HG03571 (cell line): Measurements from ENCODE around the gene YAF2.

Experiments used
- ATAC-seq: cut with Tn5 transposase; IDR thresholded peaks from one replicate; pipeline ENCODE4 v1.9.1; 2021; ENCODE audit not compliant: unreplicated experiment

Gene YAF2, protein sequence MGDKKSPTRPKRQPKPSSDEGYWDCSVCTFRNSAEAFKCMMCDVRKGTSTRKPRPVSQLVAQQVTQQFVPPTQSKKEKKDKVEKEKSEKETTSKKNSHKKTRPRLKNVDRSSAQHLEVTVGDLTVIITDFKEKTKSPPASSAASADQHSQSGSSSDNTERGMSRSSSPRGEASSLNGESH

DNA sequence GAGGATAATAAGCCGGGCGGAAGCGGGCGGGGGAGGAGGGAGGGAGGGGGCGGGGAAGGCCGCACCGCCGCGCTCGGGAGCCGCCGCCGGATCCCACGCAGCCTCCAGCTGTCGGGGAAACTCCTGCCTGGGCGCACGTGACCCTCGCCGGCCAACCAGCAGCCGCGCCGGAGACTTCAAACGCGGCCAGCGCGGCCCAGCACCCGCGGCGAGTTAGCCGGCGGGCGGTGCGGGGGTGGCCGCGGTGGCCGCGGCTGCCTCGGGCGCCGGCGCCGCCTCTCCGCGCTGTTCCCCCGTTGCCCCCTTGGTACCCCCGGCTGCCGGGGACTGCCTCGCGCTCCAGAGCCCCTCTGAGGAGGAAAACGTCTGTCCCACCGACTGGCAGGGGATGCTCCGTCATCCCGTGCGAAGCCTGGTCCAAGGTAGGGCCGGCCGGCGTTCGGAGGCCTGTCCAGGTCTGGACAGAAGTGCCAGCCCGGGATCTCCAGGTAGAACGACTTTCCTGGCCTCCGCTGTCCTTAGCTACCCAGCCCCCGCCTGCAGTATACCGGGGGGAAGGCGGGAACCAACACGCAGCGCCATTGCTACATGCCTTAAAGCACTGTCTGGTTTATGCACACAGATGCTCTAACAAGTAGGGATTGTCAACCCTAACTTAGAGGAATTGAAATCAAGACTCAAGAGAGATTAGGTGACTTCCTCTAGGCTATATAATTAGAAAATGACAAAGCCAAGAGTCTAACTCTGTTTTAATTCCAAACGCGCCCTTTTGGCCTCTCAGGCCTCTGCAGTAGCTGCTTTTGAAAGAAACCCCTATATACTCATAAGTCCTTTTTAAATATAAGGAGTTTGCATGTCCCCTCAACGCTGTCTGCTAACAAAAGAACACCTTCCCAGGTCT, at the start of gene YAF2:
TSS of gene YAF2 (minus strand) at position 9 of the 901 bp plus-strand sequence. CDS start 68 bp downstream, outside the sequence.
- peak; percentile 79 for ATAC-seq

DNA sequence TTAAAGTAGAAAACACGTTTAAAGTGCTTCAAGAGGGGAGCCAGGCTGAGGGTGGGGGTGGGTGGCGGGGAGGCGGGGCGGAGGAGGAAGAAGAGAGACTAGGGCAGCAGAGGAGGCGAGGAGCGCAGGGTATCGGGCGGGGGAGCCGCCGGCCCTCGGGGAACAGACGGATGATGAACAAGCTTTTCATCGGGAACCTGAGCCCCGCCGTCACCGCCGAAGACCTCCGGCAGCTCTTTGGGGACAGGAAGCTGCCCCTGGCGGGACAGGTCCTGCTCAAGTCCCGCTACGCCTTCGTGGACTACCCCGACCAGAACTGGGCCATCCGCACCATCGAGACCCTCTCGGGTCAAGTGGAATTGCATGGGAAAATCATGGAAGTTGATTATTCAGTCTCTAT, 48.7 kb upstream of the YAF2 start:
- no peak for ATAC-seq

DNA sequence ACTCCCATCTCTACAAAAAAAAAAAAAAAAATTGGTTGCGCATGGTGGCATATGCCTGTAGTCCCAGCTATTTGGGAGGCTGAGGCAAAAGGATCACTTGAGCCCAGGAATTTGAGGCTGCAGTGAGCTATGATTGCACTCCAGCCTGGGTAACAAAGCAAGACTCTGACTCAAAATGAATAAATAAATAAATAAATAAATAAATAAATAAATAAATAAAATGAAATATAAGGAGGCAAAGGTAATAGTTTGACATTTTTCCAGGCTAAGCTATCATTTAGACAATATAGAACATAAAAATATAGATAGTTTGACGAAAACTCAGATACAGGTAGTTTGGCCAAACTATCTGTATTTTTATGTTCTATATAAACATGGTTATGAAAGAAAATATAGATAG, 47.4 kb upstream of the YAF2 start:
- ATAC-seq = no peak

DNA sequence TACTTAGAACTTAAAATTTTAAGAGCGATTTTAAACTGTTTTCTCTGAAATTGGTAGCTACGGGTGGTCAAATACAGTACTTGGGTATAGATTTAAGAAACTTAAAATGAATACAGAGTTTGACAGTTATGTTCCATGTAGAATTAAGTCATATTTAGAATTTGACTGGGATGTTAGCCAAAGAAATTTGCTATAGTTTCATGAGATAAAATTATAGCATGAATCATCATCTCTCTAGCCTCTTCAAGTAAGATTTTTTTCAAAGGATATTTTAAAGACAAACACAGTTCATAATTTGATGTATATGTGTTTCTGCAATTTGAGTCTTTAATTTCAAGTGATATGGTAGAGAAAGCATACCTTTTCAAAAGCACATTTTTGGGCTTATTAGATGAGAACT, 46.8 kb upstream of the YAF2 start:
- no peak for ATAC-seq

DNA sequence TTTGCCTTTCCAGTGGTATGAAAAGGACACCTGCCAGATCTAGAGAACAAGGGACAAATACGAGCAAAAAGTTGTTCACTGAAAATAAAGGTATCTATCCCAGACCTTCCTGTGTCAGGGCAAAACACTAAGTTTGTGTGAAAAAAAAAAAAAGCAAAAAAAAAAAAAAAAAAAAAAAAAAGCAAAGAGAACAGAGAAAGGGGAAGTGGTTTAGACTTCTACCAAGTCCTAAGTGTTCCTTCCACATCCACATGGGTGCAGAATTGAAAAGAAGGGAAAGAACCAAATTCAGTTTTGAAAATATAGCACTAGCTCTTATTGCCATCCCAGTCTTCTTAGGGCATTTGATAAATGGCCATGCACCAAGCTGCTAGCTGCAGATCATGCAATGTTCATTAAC, 46.1 kb upstream of the YAF2 start:
- ATAC-seq = peak; percentile 48

DNA sequence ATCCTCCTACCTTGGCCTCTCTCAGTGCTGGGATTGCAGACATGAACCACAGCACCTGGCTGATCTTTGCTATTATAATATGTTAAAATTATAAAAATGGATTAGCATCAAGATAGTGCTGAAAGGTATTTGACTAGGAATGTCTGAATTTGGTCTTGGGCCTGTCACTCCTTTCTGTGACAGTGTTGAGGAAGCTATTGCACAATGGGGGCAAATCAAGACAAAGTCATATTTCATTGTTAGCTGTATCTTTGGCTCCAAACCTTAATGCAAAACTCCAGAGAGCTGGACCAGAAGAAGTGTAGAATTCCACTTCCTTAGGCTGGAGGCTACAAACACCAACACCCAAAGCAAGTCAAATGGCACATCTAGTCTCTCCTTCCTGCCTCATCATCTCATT, 45.7 kb upstream of the YAF2 start:
- no peak for ATAC-seq

DNA sequence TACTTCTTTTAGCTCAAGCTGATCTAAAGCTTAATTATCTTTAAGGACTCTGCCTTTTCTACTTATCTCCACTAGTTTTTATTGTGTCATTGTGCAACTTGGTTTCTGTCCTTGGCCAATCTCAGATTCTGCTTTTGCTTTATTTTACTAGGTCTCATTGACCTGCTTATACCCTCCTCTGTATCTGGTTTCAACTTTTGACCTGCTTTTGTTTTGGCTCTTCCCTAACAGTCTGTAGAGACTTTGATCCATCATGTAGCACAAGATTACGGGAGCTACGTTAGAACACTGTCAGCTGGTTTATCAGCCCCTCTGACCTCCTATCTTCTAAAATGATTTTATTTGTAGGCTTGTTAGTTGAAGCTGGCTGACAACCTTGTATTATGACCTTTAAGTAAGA, 44.2 kb upstream of the YAF2 start:
- ATAC-seq = no peak

DNA sequence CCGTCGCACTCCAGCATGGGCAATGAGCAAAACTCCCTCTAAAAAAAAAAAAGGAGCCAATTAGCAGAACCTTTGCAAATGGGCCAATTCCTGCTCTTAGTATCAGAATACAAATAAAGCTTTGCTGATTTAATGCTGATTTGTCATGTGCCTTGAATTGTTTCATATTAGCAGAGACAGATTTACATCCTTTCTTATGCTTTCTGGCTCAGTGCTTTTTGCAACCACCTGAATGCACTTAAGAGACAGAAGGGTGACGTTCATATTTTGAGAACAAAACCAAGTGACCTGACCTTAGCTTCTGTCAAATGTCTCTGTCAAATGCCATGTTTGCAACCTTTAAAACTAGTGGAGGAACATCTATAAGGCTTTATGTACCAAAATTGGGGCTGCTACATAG, 43.8 kb upstream of the YAF2 start:
- ATAC-seq = no peak

DNA sequence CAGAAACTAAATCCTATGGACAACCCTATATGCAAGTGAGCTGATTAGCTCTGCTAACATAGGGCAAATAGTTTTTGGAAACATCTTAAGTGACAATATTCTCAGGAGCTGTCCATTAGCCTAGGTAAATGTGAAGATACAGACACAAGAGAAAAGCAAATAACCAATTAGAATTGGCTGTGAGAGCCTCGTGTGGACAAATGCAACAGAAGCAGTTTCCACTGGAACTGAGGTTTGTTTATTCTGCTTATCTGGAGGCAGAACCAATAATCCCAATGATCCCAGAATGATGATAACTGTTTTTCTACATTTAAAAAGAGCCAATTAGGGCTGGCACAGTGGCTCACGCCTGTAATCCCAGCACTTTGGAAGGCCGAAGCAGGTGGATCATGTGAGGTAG, 43.2 kb upstream of the YAF2 start:
- ATAC-seq = no peak

DNA sequence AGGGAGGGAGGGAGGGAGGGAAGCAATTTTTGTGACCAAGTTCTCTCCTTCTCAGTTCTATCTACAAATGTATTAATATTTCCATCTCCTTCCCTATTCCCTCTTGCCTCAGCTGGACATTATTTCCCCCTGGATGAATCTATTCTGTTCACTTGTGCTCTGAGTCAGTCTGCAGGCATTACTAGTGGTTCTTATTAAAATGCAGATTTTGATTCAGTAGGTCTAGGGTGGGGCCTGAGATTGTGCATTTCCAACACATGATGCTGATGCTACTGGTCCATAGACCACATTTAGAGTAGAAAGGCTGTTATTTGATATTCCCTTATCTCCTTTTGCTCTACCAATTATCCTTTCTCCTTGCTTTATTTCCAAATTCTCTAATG, 40.1 kb upstream of the YAF2 start:
- no peak for ATAC-seq

DNA sequence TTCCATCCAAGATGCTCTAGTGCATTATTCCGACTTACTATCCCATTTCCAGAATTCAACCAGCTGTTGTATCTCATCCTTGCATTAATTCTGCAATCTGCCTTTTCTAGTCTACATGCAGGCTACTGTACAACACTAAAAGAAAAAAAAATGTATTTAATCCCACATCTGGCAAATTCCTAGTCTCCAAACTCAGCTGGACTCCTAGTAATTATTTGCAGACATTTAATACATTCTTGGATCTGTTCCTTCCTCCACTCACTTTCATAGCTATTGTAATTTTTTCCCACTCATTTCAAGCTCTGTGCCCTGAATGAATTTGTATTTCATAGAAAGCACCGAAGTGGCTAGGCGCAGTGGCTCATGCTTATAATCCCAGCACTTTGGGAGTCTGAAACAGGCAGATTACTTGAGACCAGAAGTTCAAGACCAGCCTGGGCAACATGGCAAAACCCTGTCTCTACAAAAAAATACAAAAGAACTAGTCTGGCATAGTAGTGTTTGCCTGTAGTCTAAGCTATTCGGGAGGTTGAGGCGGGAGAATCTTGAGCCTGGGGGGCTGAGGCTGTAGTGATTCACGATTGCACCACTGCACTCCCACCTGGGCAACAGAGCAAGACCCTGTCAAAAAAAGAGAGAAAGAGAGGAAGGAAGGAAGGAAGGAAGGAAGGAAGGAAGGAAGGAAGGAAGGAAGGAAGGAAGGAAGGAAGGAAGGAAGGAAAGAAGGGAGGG, 39.5 kb upstream of the YAF2 start:
- no peak for ATAC-seq

DNA sequence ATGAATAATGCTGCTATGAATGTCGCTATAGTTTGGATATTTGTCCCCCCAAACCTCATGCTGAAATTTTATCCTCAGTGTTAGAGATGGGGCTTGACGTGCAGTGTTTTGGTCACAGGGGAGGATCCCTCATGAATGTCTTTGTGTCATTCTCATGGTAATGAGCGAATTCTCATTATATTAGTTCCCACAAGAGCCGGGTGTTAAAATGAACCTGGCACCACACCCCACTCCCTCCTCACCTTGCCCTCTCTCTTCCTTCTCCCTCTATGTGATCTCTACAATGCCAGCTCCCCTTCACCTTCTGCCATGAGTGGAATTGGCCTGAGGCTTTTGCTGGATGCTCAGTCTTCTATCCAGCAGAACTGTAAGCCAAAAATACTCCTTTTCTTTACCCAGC, 37.5 kb upstream of the YAF2 start:
- no peak for ATAC-seq

DNA sequence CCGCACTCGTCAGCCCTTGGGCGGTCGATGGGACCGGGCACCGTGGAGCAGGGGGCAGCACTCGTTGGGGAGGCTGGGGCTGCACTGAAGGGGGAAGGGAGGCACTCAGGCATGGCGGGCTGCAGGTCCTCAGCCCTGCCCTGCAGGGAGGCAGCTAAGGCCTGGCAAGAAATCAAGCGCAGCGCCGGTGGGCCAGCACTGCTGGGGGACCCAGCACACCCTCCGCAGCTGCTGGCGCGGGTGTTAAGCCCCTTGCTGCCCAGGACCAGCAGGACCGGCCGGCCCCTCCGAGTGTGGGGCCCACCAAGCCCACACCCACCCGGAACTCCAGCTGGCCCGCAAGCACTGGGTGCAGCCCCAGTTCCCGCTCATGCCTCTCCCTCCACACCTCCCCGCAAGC, 35.7 kb upstream of the YAF2 start:
- no peak for ATAC-seq

DNA sequence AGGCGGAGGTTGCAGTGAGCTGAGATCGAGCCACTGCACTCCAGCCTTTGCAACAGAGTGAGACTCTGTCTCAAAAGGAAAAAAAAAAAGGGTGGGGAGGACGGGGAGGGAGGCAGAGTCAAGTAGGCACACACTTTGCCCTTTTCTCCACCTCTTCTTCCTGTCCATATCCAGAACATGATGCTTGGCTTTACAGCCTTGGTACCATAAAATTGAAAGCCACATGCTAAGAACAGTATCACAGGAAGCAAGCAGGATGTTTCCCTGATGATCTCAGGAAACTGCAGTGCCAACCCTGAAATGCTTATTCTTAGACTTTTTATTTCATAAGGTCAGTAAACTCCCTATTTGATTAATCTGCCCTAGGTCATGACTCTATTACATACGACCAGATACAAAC, 32.5 kb upstream of the YAF2 start:
- no peak for ATAC-seq

DNA sequence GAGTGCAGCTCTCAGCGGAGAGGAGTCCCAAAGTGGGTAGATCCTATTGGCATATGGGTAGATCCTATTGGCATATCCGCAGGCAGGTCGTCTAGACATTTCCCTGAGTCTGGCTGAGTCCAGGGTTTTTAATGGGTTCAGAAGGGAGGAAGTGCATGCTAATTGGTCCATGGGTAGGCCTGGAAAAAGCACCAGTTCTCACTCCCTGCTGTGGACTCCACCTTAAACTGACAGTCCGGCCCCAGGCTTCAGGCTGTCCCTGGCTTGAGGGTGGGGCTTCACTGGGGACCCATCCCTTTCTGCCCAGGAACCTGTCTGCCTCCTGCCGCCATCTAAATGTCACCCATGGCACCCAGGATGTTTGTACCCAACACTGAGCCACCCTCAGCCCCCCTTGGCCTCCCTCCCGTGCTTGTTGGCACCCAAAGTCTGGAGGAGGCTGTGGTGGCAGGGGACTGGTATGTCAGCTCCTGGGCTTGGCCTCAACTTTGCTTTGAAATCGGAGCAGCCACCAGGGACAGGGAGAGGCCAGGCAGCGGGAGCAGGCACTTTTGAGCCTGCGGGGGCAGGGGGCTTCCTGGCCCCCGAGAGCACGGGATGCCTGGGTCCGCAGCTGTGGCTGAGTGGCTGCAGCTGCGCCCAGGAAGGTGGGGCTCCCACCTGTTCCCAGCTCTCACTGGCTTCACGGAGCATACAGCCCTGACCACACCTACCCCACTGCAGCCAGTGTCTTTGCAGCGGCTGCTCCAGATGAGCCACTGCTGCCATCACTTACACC, 29.6 kb upstream of the YAF2 start:
- no peak for ATAC-seq

DNA sequence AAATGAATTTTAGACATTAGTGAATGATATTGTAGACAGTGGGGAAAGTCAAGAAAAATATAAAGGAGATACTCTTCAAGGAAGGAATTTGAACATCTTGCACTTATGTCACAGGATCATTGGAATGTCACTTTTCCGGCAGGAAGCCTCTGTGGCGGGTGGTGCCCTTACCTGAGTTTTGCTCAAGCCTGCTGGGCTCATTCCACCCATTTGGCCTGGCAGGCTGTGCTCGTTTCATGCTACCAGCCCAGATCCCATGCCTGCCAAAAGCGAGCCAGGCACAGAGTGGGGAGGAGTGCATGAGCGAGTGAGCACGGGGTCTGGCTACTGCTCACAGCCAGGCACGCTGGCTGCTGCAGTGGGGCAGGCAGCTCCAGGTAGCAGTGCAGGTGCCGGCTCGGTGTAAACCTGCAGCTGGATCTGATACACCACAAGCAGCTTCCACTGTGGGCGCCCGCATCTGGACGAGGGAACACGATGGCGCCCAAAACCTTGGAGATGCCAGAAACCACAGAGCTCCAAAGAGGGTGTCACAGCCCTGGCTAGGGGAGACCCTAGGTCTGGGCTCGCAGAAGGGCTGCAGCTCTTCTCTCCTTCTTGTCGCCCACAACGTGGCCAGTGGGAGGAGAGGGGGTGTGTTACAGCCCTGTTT, 28.7 kb upstream of the YAF2 start:
- no peak for ATAC-seq

DNA sequence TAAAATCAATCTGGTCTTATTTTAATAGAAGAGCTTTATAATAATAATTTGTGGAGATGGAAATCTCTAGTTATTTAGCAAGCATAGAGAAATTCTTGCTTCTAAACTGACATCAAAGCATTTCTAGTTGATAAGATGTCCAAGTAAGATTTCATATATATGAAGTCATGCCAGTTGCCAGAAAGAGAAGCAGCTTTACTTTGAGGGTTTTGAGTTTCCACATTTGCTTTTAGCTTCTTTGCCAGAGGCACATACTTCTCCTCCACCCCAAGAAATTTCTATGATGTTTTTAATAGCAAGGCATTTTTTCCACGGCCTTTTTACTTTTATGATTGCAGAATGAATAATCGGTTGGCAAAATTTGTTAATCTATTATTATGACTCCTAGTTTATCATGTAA, 24.2 kb upstream of the YAF2 start:
- ATAC-seq = no peak

DNA sequence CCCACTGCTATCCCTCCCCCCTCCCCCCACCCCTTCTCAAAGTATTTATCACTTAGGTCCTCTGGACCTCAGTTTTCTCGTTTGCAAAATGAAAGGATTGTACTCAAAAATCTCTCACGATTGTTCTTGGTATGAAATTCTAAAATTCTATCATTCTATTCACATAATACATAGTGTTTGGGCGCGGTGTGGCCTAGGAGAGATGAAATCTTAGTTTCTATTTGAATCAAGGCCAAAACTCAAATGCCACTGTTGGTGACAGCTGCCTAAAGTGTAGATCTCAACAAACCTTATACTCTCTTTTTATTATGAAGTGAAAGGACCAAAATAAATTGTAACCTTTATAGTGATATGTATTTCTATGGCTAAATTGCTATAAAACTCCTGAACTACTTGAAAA, 23.7 kb upstream of the YAF2 start:
- no peak for ATAC-seq

DNA sequence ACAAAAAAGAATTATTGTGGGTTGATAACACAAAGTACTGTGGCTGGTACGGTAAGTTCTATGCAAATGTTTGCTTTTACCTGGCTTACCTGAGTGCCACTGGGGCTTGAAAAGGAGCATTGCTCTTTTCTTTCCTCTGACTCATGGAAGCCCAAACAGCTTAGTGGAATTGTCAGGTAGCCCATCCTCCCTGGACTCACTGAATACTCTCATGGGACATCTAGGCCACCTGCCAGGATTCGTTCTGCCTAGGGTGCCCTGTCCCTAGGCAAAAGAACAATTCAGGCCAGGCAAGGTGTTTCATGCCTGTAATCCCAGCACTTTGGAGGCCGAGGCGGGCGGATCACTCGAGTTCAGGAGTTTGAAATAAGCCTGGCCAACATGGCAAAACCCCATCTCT, 22.5 kb upstream of the YAF2 start:
- no peak for ATAC-seq

DNA sequence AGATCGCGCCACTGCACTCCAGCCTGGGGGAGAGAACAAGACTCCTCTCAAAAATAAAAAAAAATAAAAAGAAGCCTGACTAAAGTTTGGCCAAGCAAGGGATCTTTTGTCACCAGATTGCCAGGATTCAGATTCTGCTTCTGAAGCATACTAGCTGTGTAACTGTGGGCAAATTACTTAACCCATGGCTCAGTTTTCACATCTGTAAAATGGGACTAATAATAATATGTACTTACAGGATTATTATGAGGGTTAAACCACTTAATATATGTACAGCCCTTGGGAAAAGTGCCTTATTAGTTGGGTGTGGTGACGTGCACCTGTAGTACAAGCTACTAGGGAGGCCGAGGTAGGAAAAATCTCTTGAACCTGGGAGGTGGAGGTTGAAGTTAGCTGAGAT, 21.7 kb upstream of the YAF2 start:
- no peak for ATAC-seq

DNA sequence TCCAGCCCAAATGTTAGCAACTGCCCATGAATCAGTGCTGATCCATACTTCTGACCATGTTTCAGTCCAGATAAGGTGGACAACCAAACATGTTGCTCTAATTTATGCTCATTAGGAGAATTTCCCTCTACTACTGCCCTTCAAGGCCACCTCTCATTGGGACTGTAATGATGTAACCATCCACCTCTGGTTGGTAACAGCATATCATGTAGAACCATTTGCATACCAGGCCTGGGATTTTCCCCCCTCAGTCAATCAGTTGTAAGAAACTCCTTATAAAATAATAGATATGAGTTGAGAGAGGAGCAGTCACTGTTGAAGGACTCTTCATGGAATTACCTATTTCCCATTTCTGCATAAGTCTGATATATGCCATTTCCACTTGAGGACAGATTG, 17.8 kb upstream of the YAF2 start:
- no peak for ATAC-seq
